CD4-positive, alpha-beta T cell treated with Interleukin-12 subunit alpha and Interleukin-12 subunit beta, for 1 hour (primary cell): ENCODE results near the gene GALR3.

ENCODE experiments used
- DNase-seq: peaks from one replicate; pipeline ENCODE4 v3.0.0-alpha.2; 2020

The GALR3 gene

GRCh38 chr22:37824674-37825641 lies 1.8 kb downstream of the GALR3 start:
- no peak for DNase-seq

GRCh38 chr22:37827056-37827455 lies 3.9 kb downstream of the GALR3 start:
- DNase-seq, result no peak

- no peak for DNase-seq
Observed at GRCh38 chr22:37830093-37830842, 7.1 kb downstream of the GALR3 start.

GRCh38 chr22:37831472-37831871 lies 8.3 kb downstream of the GALR3 start:
- no peak for DNase-seq

- DNase-seq, result no peak
Observed at GRCh38 chr22:37832022-37832857, 9.1 kb downstream of the GALR3 start.

- DNase-seq, result no peak
Observed at GRCh38 chr22:37842015-37842793, 19.0 kb downstream of the GALR3 start.

GRCh38 chr22:37843741-37844089 lies 20.5 kb downstream of the GALR3 start:
- no peak for DNase-seq

- no peak for DNase-seq
Observed at GRCh38 chr22:37844904-37845329, 21.7 kb downstream of the GALR3 start.

GRCh38 chr22:37846433-37846832 lies 23.3 kb downstream of the GALR3 start:
- no peak for DNase-seq

- DNase-seq, result peak; percentile 26
Observed at GRCh38 chr22:37848587-37849088, 25.5 kb downstream of the GALR3 start.

- peak; percentile 88 for DNase-seq
Observed at GRCh38 chr22:37849089-37849751, 26.0 kb downstream of the GALR3 start, which contains the start of gene EIF3L. TSS of gene EIF3L (plus strand) at chr22:37849419. CDS start at chr22:37849450, 31 bp downstream.

GRCh38 chr22:37850801-37851200 lies 27.6 kb downstream of the GALR3 start:
- no peak for DNase-seq

- DNase-seq, result no peak
Observed at GRCh38 chr22:37852418-37852817, 29.2 kb downstream of the GALR3 start.

GRCh38 chr22:37854946-37855345 lies 31.8 kb downstream of the GALR3 start:
- no peak for DNase-seq

GRCh38 chr22:37855462-37855861 lies 32.3 kb downstream of the GALR3 start:
- no peak for DNase-seq

- DNase-seq, result no peak
Observed at GRCh38 chr22:37860796-37861421, 37.7 kb downstream of the GALR3 start.

- no peak for DNase-seq
Observed at GRCh38 chr22:37862570-37863325, 39.6 kb downstream of the GALR3 start.

- DNase-seq, result no peak
Observed at GRCh38 chr22:37865510-37865909, 42.3 kb downstream of the GALR3 start.

- DNase-seq, result no peak
Observed at GRCh38 chr22:37870273-37870672, 47.1 kb downstream of the GALR3 start.
